GM21529 (cell line): ENCODE measurements around the gene CEP170B.
"Not testable (repeated sequence)": the region's sequence is repeated elsewhere in the genome, so short reads cannot be mapped to it uniquely, and the experiment has no call there.

Experiments used
- ATAC-seq: cut with Tn5 transposase; IDR thresholded peaks from one replicate; pipeline ENCODE4 v1.9.1; 2021; ENCODE audit not compliant: unreplicated experiment

The CEP170B gene

GRCh38 chr14:104843442-104844305 is 21.4 kb upstream of the CEP170B start:
- no peak for ATAC-seq

- no peak for ATAC-seq
Observed at GRCh38 chr14:104844306-104845032, 20.6 kb upstream of the CEP170B start.

- no peak for ATAC-seq
Observed at GRCh38 chr14:104845033-104845666, 19.9 kb upstream of the CEP170B start.

GRCh38 chr14:104845834-104846441 is 19.1 kb upstream of the CEP170B start:
- ATAC-seq, result no peak

- ATAC-seq, result no peak
Observed at GRCh38 chr14:104852280-104852663, 12.8 kb upstream of the CEP170B start.

- ATAC-seq, result no peak
Observed at GRCh38 chr14:104855532-104856090, 9.5 kb upstream of the CEP170B start.

- ATAC-seq, result no peak
Observed at GRCh38 chr14:104856157-104856868, 8.8 kb upstream of the CEP170B start.

GRCh38 chr14:104856869-104857860 is 7.9 kb upstream of the CEP170B start:
- ATAC-seq, result no peak

- ATAC-seq, result not testable (repeated sequence)
Observed at GRCh38 chr14:104857931-104858330, 7.1 kb upstream of the CEP170B start.

- ATAC-seq, result no peak
Observed at GRCh38 chr14:104858811-104859426, 6.1 kb upstream of the CEP170B start.

GRCh38 chr14:104859900-104860299 is 5.2 kb upstream of the CEP170B start:
- ATAC-seq, result no peak

- ATAC-seq, result no peak
Observed at GRCh38 chr14:104860414-104860813, 4.7 kb upstream of the CEP170B start.

GRCh38 chr14:104863131-104863862 is 1.8 kb upstream of the CEP170B start:
- no peak for ATAC-seq

GRCh38 chr14:104863923-104864266 is 1.2 kb upstream of the CEP170B start:
- no peak for ATAC-seq

GRCh38 chr14:104864267-104865080 is 594 bp upstream of the CEP170B start:
- no peak for ATAC-seq

GRCh38 chr14:104865631-104866441 is 768 bp downstream of the CEP170B start:
- ATAC-seq, result no peak
